Measurements from ENCODE around the gene DYNLT1.

Gene DYNLT1

DNA sequence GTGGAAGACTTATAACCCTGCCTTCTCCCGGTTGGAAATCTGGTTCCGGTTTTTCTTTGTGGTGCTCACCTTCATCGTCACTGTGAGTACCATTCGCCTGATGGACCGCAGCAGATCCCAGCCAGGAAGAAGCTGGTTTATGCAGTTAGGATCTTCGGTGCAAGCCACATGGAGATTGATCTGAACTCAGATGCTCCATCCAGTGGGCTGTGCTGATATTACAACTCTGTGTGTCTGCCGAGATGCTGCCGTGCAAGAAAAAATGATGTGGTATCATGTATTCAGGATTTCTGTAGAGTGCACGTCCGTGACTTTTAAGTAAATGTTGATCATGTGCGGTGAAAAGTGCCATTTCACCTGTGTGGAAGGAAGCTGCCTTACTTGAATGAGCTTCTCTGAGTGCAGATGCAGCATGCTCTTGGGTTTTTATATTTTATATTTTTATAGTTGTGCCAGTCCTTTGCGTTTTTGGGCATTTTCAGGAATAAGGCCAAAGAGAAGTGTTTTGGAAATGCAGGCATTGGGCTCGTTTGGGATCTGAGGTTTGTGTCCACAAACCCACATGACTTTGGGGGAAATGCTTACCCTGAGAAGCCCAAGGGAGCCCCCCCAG lies 39.2 kb downstream of the DYNLT1 start:
- Histone ChIP-seq H2AFZ (ENCODE audit: low read length) (no peak overlapping the region), H3K79me2 (ENCODE audit: insufficient read depth, low read length) (no peaks in the 10 kb centered on the region), H3K9me2 (replicated peaks; ENCODE audit: low read depth, low read length) (no peaks in the 10 kb centered on the region), H3K4me2 (ENCODE audit: low read depth, low read length, poor library complexity, severe bottlenecking) (no peak overlapping the region), H3K36me3 (ENCODE audit: insufficient read depth, low read length) (peaks cover 58% of the 10 kb centered on the region; the same call in 1 of the 2 replicates), H3K4me3 (ENCODE audit: low read length, poor library complexity, severe bottlenecking) (no peak overlapping the region), H3F3A (ENCODE audit: low read depth) (no peaks in the 10 kb centered on the region), H3K9me3 (ENCODE audit: insufficient read depth, low read depth, low read length) (no peaks in the 10 kb centered on the region), H4K20me1 (ENCODE audit: insufficient read depth, low read length, poor library complexity, severe bottlenecking) (no peaks in the 10 kb centered on the region), H3K9ac (ENCODE audit: low read depth, low read length, poor library complexity, severe bottlenecking) (no peak overlapping the region), H3K27me3 (ENCODE audit: insufficient read depth, low read length, poor library complexity, severe bottlenecking) (no peaks in the 10 kb centered on the region), H3K4me1 (ENCODE audit: insufficient read depth, low read length, poor library complexity, severe bottlenecking) (no peaks in the 10 kb centered on the region)
- TF ChIP-seq CTCF (conservative IDR thresholded peaks at IDR 0.05; ENCODE audit: low read length): peak; percentile 72
- no peak for TF ChIP-seq EZH2phosphoT487 (IDR thresholded peaks at IDR 0.05; ENCODE audit: borderline replicate concordance)

DNA sequence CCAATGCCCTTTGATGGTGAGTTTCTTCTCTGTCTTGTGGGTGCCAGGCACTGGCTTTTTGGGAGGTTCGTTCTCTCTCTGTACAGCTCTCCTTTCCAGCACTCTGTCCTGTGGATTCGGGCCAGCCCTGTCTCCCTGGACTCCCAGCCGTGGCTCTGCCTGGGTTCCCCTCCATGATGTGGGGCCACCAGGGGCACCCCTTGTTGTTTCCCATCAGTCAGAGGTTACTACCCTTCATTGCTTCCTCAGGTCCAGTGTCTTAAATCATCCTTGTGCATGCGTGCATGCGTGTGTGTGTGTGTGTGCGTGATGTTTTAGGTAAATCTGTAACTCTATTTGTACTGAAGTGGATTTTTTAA lies 40.5 kb downstream of the DYNLT1 start:
- H3K9me3 ChIP-seq (ENCODE audit: insufficient read depth, low read depth, low read length): no peaks in the 10 kb centered on the region
- H3K9me2 ChIP-seq (replicated peaks; ENCODE audit: low read depth, low read length): no peaks in the 10 kb centered on the region
- no peak overlapping the region for H3K4me2 ChIP-seq (ENCODE audit: low read depth, low read length, poor library complexity, severe bottlenecking)
- peaks cover 54% of the 10 kb centered on the region; the same call in 1 of the 2 replicates for H3K36me3 ChIP-seq (ENCODE audit: insufficient read depth, low read length)
- H3K4me1 ChIP-seq (ENCODE audit: insufficient read depth, low read length, poor library complexity, severe bottlenecking): no peaks in the 10 kb centered on the region
- TF ChIP-seq EZH2phosphoT487 (IDR thresholded peaks at IDR 0.05; ENCODE audit: borderline replicate concordance) (no peak), CTCF (conservative IDR thresholded peaks at IDR 0.05; ENCODE audit: low read length) (no peak)
- no peak overlapping the region for H3K4me3 ChIP-seq (ENCODE audit: low read length, poor library complexity, severe bottlenecking)
- H3K9ac ChIP-seq (ENCODE audit: low read depth, low read length, poor library complexity, severe bottlenecking): no peak overlapping the region
- no peaks in the 10 kb centered on the region for H4K20me1 ChIP-seq (ENCODE audit: insufficient read depth, low read length, poor library complexity, severe bottlenecking)
- no peak overlapping the region for H2AFZ ChIP-seq (ENCODE audit: low read length)
- H3K27me3 ChIP-seq (ENCODE audit: insufficient read depth, low read length, poor library complexity, severe bottlenecking): no peaks in the 10 kb centered on the region
- no peaks in the 10 kb centered on the region for H3F3A ChIP-seq (ENCODE audit: low read depth)
- no peaks in the 10 kb centered on the region for H3K79me2 ChIP-seq (ENCODE audit: insufficient read depth, low read length)

DNA sequence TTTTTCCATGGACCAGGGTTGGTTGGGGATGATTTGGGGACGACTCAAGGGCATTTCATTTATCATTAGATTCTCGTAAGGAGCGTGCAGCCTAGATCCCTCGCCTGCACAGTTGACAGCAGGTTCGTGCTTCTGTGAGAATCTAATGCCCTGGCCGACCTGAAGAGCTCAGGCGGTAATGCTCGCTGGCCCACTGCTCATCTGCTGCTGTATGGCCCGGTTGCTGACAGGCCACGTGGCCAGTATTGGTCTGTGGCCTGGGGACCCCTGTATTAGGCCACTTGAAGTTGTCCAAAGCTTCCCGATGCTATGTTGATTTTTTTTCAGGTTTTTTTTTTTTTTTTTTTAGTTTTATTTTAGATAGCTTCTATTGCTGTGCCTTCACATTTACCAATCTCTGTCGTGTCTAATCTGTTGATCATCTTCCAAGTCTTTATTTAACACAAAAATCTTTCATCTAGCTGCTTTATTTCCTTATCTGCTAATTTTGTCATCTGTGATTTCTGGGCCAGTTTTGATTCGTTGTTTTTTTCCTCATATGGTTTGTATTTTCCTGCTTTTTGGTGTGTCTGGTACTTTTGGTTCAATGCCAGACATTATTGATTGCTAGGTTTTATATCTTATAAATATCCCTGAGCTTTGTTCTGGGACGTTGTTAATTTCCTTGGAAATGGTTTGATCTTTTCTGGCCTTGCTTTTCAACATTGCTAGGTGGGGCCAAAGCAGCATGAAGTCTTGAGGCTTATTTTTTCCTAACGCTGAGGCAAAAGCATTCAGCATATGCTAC lies 41.1 kb downstream of the DYNLT1 start:
- no peaks in the 10 kb centered on the region for H3K79me2 ChIP-seq (ENCODE audit: insufficient read depth, low read length)
- TF ChIP-seq CTCF (conservative IDR thresholded peaks at IDR 0.05; ENCODE audit: low read length) (no peak), EZH2phosphoT487 (IDR thresholded peaks at IDR 0.05; ENCODE audit: borderline replicate concordance) (no peak)
- no peak overlapping the region for H3K4me2 ChIP-seq (ENCODE audit: low read depth, low read length, poor library complexity, severe bottlenecking)
- no peak overlapping the region for H3K9ac ChIP-seq (ENCODE audit: low read depth, low read length, poor library complexity, severe bottlenecking)
- H4K20me1 ChIP-seq (ENCODE audit: insufficient read depth, low read length, poor library complexity, severe bottlenecking): no peaks in the 10 kb centered on the region
- H3K4me1 ChIP-seq (ENCODE audit: insufficient read depth, low read length, poor library complexity, severe bottlenecking): no peaks in the 10 kb centered on the region
- no peaks in the 10 kb centered on the region for H3F3A ChIP-seq (ENCODE audit: low read depth)
- H2AFZ ChIP-seq (ENCODE audit: low read length): no peak overlapping the region
- no peaks in the 10 kb centered on the region for H3K9me3 ChIP-seq (ENCODE audit: insufficient read depth, low read depth, low read length)
- peaks cover 51% of the 10 kb centered on the region; the same call in 1 of the 2 replicates for H3K36me3 ChIP-seq (ENCODE audit: insufficient read depth, low read length)
- no peaks in the 10 kb centered on the region for H3K9me2 ChIP-seq (replicated peaks; ENCODE audit: low read depth, low read length)
- no peak overlapping the region for H3K4me3 ChIP-seq (ENCODE audit: low read length, poor library complexity, severe bottlenecking)
- H3K27me3 ChIP-seq (ENCODE audit: insufficient read depth, low read length, poor library complexity, severe bottlenecking): no peaks in the 10 kb centered on the region

All from Loucy (cell line).